ENCODE data around the gene RFLNA.

Gene RFLNA

DNA sequence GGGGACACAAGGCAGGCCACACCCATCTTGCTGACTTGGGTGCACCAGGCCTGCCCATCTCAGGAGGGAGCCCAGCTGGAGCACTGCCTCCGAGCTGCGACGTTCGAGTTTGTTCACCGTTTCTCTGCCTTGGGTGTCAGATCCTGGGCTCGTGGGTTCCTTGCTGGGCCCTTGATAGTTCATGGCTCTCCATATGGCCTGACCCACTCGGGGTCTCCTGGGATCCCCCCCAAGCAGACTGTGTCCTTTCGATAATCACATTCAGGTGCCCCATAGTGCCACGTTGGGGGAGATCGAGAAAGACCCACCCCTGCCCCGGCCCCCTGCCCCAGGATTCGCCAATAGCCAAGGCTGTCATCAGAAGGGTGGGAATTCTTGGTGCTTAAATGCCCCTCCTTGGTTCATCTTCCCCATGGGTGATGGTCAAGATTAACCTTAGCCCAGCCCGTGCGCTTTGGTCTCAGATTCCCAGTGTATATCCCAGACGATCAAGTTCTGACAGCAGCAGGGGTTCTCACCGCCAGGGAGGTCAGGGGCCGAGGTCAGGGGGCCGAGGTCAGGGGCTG lies 7.4 kb downstream of the RFLNA start:
- no peak for DNase-seq
- H3K9me3 ChIP-seq (ENCODE audit: severe bottlenecking): no peaks in the 10 kb centered on the region
- no peak overlapping the region for H3K4me3 ChIP-seq (ENCODE audit: low read depth, low read length)
- TF ChIP-seq, protein P1, sequence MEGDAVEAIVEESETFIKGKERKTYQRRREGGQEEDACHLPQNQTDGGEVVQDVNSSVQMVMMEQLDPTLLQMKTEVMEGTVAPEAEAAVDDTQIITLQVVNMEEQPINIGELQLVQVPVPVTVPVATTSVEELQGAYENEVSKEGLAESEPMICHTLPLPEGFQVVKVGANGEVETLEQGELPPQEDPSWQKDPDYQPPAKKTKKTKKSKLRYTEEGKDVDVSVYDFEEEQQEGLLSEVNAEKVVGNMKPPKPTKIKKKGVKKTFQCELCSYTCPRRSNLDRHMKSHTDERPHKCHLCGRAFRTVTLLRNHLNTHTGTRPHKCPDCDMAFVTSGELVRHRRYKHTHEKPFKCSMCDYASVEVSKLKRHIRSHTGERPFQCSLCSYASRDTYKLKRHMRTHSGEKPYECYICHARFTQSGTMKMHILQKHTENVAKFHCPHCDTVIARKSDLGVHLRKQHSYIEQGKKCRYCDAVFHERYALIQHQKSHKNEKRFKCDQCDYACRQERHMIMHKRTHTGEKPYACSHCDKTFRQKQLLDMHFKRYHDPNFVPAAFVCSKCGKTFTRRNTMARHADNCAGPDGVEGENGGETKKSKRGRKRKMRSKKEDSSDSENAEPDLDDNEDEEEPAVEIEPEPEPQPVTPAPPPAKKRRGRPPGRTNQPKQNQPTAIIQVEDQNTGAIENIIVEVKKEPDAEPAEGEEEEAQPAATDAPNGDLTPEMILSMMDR (IDR thresholded peaks at IDR 0.05; ENCODE audit: low read depth, low read length): no peak
- H3K27ac ChIP-seq: no peak overlapping the region
- H3K36me3 ChIP-seq: no peaks in the 10 kb centered on the region
- no peaks in the 10 kb centered on the region for H3K27me3 ChIP-seq (ENCODE audit: insufficient read depth, low read depth, severe bottlenecking)

DNA sequence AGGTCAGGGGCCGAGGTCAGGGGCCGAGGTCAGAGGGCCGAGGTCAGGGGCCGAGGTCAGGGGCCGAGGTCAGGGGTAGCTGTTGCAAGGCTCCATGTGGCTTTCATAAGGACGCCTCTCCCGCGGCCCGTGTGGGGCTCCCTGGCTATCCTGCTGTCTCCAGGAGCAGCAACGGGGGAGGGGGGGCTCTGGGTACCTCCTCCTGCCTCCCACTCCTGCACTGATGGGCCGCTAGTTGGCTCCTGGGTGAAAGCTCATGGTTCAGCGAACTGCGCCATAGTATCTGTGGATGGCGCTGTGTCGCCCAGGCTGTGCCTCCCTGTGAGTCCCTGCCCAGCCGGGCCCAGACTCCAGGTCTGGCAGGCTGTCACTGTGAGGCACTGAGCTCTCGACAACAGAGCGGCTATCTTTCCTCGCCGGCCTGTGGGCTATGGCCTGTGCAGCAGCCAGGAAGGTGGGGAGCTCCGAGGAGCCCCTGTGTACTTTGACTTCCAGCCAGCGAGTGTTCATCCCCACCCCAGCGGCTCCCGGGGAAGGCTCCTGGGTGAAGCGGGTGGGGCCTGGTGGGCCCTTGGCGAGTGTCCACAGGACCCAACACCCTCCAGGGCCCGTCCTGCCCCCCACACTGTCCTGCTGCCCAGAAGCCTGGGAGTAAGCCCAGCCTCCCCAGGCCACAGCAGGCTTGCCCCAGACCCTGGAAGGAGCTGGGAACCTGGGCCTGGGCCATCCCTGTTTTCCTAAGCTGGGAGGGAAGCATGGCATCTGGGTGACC lies 8.1 kb downstream of the RFLNA start:
- Histone ChIP-seq H3K27ac (no peak overlapping the region), H3K36me3 (no peaks in the 10 kb centered on the region), H3K4me3 (ENCODE audit: low read depth, low read length) (no peak overlapping the region), H3K27me3 (ENCODE audit: insufficient read depth, low read depth, severe bottlenecking) (no peaks in the 10 kb centered on the region), H3K9me3 (ENCODE audit: severe bottlenecking) (no peaks in the 10 kb centered on the region)
- TF ChIP-seq, protein P1 (IDR thresholded peaks at IDR 0.05; ENCODE audit: low read depth, low read length): 0 out of 2 replicates have a peak, but pooled peaks have one; percentile 7
- DNase-seq: no peak

DNA sequence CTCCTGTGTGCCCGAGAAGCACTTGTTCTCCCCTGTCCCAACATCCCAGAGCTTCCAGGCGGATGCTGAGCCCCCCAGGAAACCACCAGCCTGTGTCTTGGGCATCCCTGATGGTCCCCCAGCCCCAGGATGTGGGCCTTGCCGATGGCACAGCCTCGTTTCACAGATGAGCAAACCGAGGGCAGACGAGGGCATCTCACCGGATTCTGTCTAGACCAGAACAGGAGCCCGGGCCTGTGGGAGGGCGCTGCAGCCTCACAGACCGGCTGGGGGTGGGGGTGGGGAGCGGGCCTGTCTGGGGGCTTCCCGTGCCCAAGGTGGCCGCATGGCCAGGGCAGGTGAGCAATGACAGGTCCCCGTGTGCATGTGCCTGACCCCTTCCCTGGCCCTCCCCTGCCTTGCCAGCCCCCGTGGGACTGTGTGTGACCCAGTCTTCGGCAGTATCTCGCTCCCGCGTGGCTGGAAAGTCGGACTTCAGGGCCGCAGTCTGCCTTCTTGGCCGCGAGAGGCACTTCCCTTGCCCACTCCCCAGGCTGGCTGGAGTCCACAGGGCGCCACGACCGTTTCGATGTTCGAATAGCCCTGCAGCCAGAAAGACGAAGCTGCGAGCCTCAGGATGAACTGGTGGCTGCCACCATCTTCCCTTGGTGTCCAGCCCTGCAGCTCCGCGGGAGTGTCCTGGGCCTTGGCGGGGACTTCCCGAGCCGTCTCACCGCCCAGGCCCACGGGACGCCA lies 8.9 kb downstream of the RFLNA start:
- H3K27ac ChIP-seq: no peak overlapping the region
- no peak for DNase-seq
- H3K9me3 ChIP-seq (ENCODE audit: severe bottlenecking): no peaks in the 10 kb centered on the region
- TF ChIP-seq, protein P1 (IDR thresholded peaks at IDR 0.05; ENCODE audit: low read depth, low read length): no peak
- no peaks in the 10 kb centered on the region for H3K36me3 ChIP-seq
- no peaks in the 10 kb centered on the region for H3K27me3 ChIP-seq (ENCODE audit: insufficient read depth, low read depth, severe bottlenecking)
- no peak overlapping the region for H3K4me3 ChIP-seq (ENCODE audit: low read depth, low read length)

GRCh38 chr12:124304314-124304790 lies 9.5 kb downstream of the RFLNA start:
- Histone ChIP-seq H3K9me3 (ENCODE audit: severe bottlenecking) (no peaks in the 10 kb centered on the region), H3K27me3 (ENCODE audit: insufficient read depth, low read depth, severe bottlenecking) (no peaks in the 10 kb centered on the region), H3K27ac (no peak overlapping the region), H3K36me3 (no peaks in the 10 kb centered on the region), H3K4me3 (ENCODE audit: low read depth, low read length) (no peak overlapping the region)
- DNase-seq: no peak
- TF ChIP-seq, protein P1 (IDR thresholded peaks at IDR 0.05; ENCODE audit: low read depth, low read length): no peak

- no peaks in the 10 kb centered on the region for H3K9me3 ChIP-seq (ENCODE audit: severe bottlenecking)
- TF ChIP-seq, protein P1 (IDR thresholded peaks at IDR 0.05; ENCODE audit: low read depth, low read length): no peak
- no peaks in the 10 kb centered on the region for H3K36me3 ChIP-seq
- no peak overlapping the region for H3K4me3 ChIP-seq (ENCODE audit: low read depth, low read length)
- no peaks in the 10 kb centered on the region for H3K27me3 ChIP-seq (ENCODE audit: insufficient read depth, low read depth, severe bottlenecking)
- DNase-seq: no peak
- H3K27ac ChIP-seq: no peak overlapping the region
Measured at GRCh38 chr12:124305136-124305535, 10.2 kb downstream of the RFLNA start.

All from WERI-Rb-1 (cell line).